ENCODE results near the gene ATP2A3. TPM values are rescaled to one million over a fixed set of nuclear protein-coding genes. Genes with fewer than 3 reads are reported as not detected.

ATP2A3 gene
- total and polyA plus RNA-seq, 10 donors = 103 to 240 (median 194) TPM

- TF ChIP-seq CTCF (IDR thresholded peaks at IDR 0.05 in 8 of 11, conservative IDR thresholded peaks at IDR 0.05 in 3 of 11) = no peak
- Histone ChIP-seq H3K27ac (no peak overlapping the region), H3K27me3 (replicated peaks in 1 of 7) (peaks cover 0 to 11% (median 0%) of the 10 kb centered on the region in 7 donors), H3K4me1 (peaks cover 0 to 49% (median 28%) of the 10 kb centered on the region in 6 donors), H3K9me3 (no peaks in the 10 kb centered on the region), H3K4me3 (no peak overlapping the region), H3K36me3 (no peaks in the 10 kb centered on the region)
- intact Hi-C loops (cut with DNase I; ENCODE audit: low total_unique reads) = no loop called here
- 91 to 99% (median 94%) methylated on average over 5 to 8 of the region's 8 CpGs for WGBS, 5 donors
- no peak for DNase-seq
Measured at GRCh38 chr17:3982541-3983017, 18.3 kb upstream of the ATP2A3 start.

GRCh38 chr17:3982113-3982512 is 17.9 kb upstream of the ATP2A3 start:
- no peaks in the 10 kb centered on the region for H3K9me3 ChIP-seq
- intact Hi-C loops (cut with DNase I; ENCODE audit: low total_unique reads) = no loop called here
- no peaks in the 10 kb centered on the region for H3K36me3 ChIP-seq
- TF ChIP-seq POLR2AphosphoS5 (IDR thresholded peaks at IDR 0.05) (no peak), CTCF (IDR thresholded peaks at IDR 0.05 in 8 of 11, conservative IDR thresholded peaks at IDR 0.05 in 3 of 11) (no peak), POLR2A (IDR thresholded peaks at IDR 0.05) (no peak)
- H3K27me3 ChIP-seq (replicated peaks in 1 of 7) = peaks cover 0 to 11% (median 0%) of the 10 kb centered on the region in 7 donors
- no peak for DNase-seq
- no peak overlapping the region for H3K27ac ChIP-seq
- peaks cover 0 to 53% (median 30%) of the 10 kb centered on the region in 6 donors for H3K4me1 ChIP-seq
- whole genome bisulfite sequencing, 5 donors = 92 to 98% (median 94%) methylated on average over 13 to 21 of the region's 21 CpGs
- H3K4me3 ChIP-seq = no peak overlapping the region

- Histone ChIP-seq H3K9me3 (no peaks in the 10 kb centered on the region), H3K4me1 (peaks cover 0 to 53% (median 28%) of the 10 kb centered on the region in 6 donors), H3K4me3 (no peak overlapping the region), H3K27ac (no peak overlapping the region), H3K27me3 (replicated peaks in 1 of 7) (peaks cover 0 to 4% (median 0%) of the 10 kb centered on the region in 7 donors), H3K36me3 (no peaks in the 10 kb centered on the region)
- no peak for DNase-seq
- WGBS, 5 donors = 90 to 98% (median 95%) methylated on average over 8 to 23 of the region's 23 CpGs
- intact Hi-C loops (cut with DNase I; ENCODE audit: low total_unique reads) = no loop called here
- TF ChIP-seq POLR2AphosphoS5 (IDR thresholded peaks at IDR 0.05) = no peak
- TF ChIP-seq POLR2A (IDR thresholded peaks at IDR 0.05) = no peak
- no peak for TF ChIP-seq CTCF (IDR thresholded peaks at IDR 0.05 in 8 of 11, conservative IDR thresholded peaks at IDR 0.05 in 3 of 11)
Measured at GRCh38 chr17:3981455-3981854, 17.2 kb upstream of the ATP2A3 start.

GRCh38 chr17:3980381-3981014 is 16.3 kb upstream of the ATP2A3 start:
- Histone ChIP-seq H3K27ac (no peak overlapping the region), H3K36me3 (no peaks in the 10 kb centered on the region), H3K27me3 (replicated peaks in 1 of 7) (no peaks in the 10 kb centered on the region), H3K9me3 (peaks cover 0 to under 1% (median 0%) of the 10 kb centered on the region in 8 donors), H3K4me1 (peaks cover 0 to 52% (median 26%) of the 10 kb centered on the region in 6 donors), H3K4me3 (no peak overlapping the region)
- intact Hi-C loops (cut with DNase I; ENCODE audit: low total_unique reads) = no loop called here
- no peak for DNase-seq
- no peak for TF ChIP-seq CTCF (IDR thresholded peaks at IDR 0.05 in 8 of 11, conservative IDR thresholded peaks at IDR 0.05 in 3 of 11)
- no peak for TF ChIP-seq POLR2AphosphoS5 (IDR thresholded peaks at IDR 0.05)
- no peak for TF ChIP-seq POLR2A (IDR thresholded peaks at IDR 0.05)
- 89 to 94% (median 93%) methylated on average over 19 of the region's 19 CpGs for WGBS, 5 donors
